PC-3 (cell line): ENCODE measurements around the gene EXTL2.

ENCODE experiments used
- CTCF ChIP-seq: fragments of 300-600 bp; sonication (generic); conservative IDR thresholded peaks from 2 replicates; pipeline ENCODE4 v1.5.1; 2017; ENCODE audit warnings: antibody characterized with exemption, low read depth, mild to moderate bottlenecking, low read length
- EZH2 ChIP-seq: fragments of 300-600 bp; sonication (generic); IDR thresholded peaks from one replicate; pipeline ENCODE4 v1.6.1; 2017; ENCODE audit warnings: antibody characterized with exemption, mild to moderate bottlenecking, low read length; ENCODE audit not compliant: unreplicated experiment
- EZH2phosphoT487 ChIP-seq: fragments of 300-600 bp; sonication (generic); IDR thresholded peaks from 2 replicates; pipeline ENCODE4 v1.6.1; 2018; ENCODE audit warnings: mild to moderate bottlenecking, antibody characterized with exemption, low read length, borderline replicate concordance

- TF ChIP-seq CTCF (no peak), EZH2 (no peak), EZH2phosphoT487 (no peak)
Measured at GRCh38 chr1:100876291-100876690, 18.4 kb downstream of the EXTL2 start.
